Neural cell (in vitro differentiated cells): ENCODE results near the gene MYRIP. TPM values are rescaled to one million over a fixed set of nuclear protein-coding genes. Genes with fewer than 3 reads are reported as not detected.

ENCODE experiments used
- H2AFZ ChIP-seq: fragments of 200-600, 300-800 bp; sonication (generic), shearing (Covaris generic); 2 replicates; pipeline ENCODE4 v1.6.0; 2014; ENCODE audit warnings: low read depth, mild to moderate bottlenecking, antibody characterized with exemption, low read length, moderate library complexity
- H3F3A ChIP-seq: fragments of 200-600 bp; shearing (Covaris generic); 2 replicates; pipeline ENCODE4 v1.6.1; 2016; ENCODE audit warnings: mild to moderate bottlenecking, moderate library complexity, mixed read lengths, antibody characterized with exemption, low read length; ENCODE audit not compliant: insufficient read depth, poor library complexity, severe bottlenecking
- H3K27ac ChIP-seq: fragments of 200-600, 300-800 bp; sonication (generic), shearing (Covaris generic); 2 replicates; pipeline ENCODE4 v1.5.1; 2014; ENCODE audit warnings: mild to moderate bottlenecking, low read length, moderate library complexity
- H3K27me3 ChIP-seq: fragments of 300-800, 200-600 bp; sonication (generic), shearing (Covaris generic); 2 replicates; pipeline ENCODE4 v1.6.0; 2014; ENCODE audit warnings: mild to moderate bottlenecking, low read depth, low read length, moderate library complexity; ENCODE audit not compliant: insufficient read depth
- H3K36me3 ChIP-seq: fragments of 300-800, 200-600 bp; sonication (generic), shearing (Covaris generic); 2 replicates; pipeline ENCODE4 v1.5.1; 2014; ENCODE audit warnings: mild to moderate bottlenecking, antibody characterized with exemption, low read length, moderate library complexity; ENCODE audit not compliant: insufficient read depth
- H3K4me2 ChIP-seq: fragments of 300-800, 200-600 bp; sonication (generic), shearing (Covaris generic); 2 replicates; pipeline ENCODE4 v1.6.0; 2014; ENCODE audit warnings: mild to moderate bottlenecking, low read length
- H3K4me3 ChIP-seq: fragments of 300-800, 200-600 bp; sonication (generic), shearing (Covaris generic); 2 replicates; pipeline ENCODE4 v1.5.1; 2014; ENCODE audit warnings: mild to moderate bottlenecking, low read length, moderate library complexity
- H3K79me2 ChIP-seq: fragments of 200-600 bp; shearing (Covaris generic); replicated peaks from 2 replicates; pipeline ENCODE4 v1.6.0; 2014; ENCODE audit warnings: mild to moderate bottlenecking, low read length, moderate library complexity; ENCODE audit not compliant: insufficient read depth
- H3K9ac ChIP-seq: fragments of 300-800, 200-600 bp; sonication (generic), shearing (Covaris generic); 2 replicates; pipeline ENCODE4 v1.6.1; 2016; ENCODE audit warnings: mild to moderate bottlenecking, low read length, mixed read lengths
- H3K9me2 ChIP-seq: fragments of 200-600 bp; shearing (Covaris generic); 2 replicates; pipeline ENCODE4 v1.6.1; 2016; ENCODE audit warnings: mild to moderate bottlenecking, low read length, mixed read lengths; ENCODE audit not compliant: insufficient read depth
- H3K9me3 ChIP-seq: fragments of 200-600, 300-800 bp; sonication (generic), shearing (Covaris generic); 2 replicates; pipeline ENCODE4 v1.6.1; 2016; ENCODE audit warnings: mild to moderate bottlenecking, mixed run types, low read length, moderate library complexity, mixed read lengths
- H4K20me1 ChIP-seq: fragments of 200-600 bp; shearing (Covaris generic); 2 replicates; pipeline ENCODE4 v1.6.1; 2016; ENCODE audit warnings: mild to moderate bottlenecking, mixed run types; ENCODE audit not compliant: insufficient read depth
- CTCF ChIP-seq: fragments of 450-650 bp; IDR thresholded peaks from 2 replicates; pipeline ENCODE4 v1.5.1; 2014; ENCODE audit warnings: antibody characterized with exemption, mild to moderate bottlenecking, moderate library complexity; ENCODE audit not compliant: poor library complexity, severe bottlenecking
- EP300 ChIP-seq: fragments of 450-650 bp; conservative IDR thresholded peaks from 2 replicates; pipeline ENCODE4 v1.6.1; 2014; ENCODE audit warnings: antibody characterized with exemption, mild to moderate bottlenecking, moderate library complexity; ENCODE audit not compliant: poor library complexity, severe bottlenecking
- EZH2 ChIP-seq: fragments of 200-600, 300-800 bp; shearing (Covaris generic), sonication (generic); IDR thresholded peaks from 2 replicates; pipeline ENCODE4 v1.6.1; 2014; ENCODE audit warnings: antibody characterized with exemption, low read length, borderline replicate concordance, mild to moderate bottlenecking; ENCODE audit not compliant: insufficient read depth, poor library complexity, severe bottlenecking
- MXI1 ChIP-seq: fragments of 450-650 bp; conservative IDR thresholded peaks from 2 replicates; pipeline ENCODE4 v1.6.1; 2014; ENCODE audit warnings: antibody characterized with exemption, mild to moderate bottlenecking; ENCODE audit not compliant: poor library complexity, severe bottlenecking
- POLR2AphosphoS5 ChIP-seq: IDR thresholded peaks from 2 replicates; pipeline ENCODE4 v1.6.1; 2012
- RAD21 ChIP-seq: fragments of 450-650 bp; conservative IDR thresholded peaks from 2 replicates; pipeline ENCODE4 v1.6.1; 2014; ENCODE audit warnings: antibody characterized with exemption, mild to moderate bottlenecking, moderate library complexity
- REST ChIP-seq: IDR thresholded peaks from 2 replicates; pipeline ENCODE4 v1.6.1; 2012; ENCODE audit warnings: borderline replicate concordance
- SMC3 ChIP-seq: fragments of 450-650 bp; conservative IDR thresholded peaks from 2 replicates; pipeline ENCODE4 v1.6.1; 2014; ENCODE audit warnings: antibody characterized with exemption, mild to moderate bottlenecking, moderate library complexity; ENCODE audit not compliant: poor library complexity
- TAF1 ChIP-seq: IDR thresholded peaks from 2 replicates; pipeline ENCODE4 v1.6.1; 2012; ENCODE audit warnings: low read depth
- polyA plus RNA-seq: library from polyadenylated mRNA; depleted of rRNA; stranded (reverse); fragments of >200 nt; gene quantifications from 2 replicates; pipeline ENCODE4 v1.2.3, GENCODE V29; 2014

MYRIP gene
- polyA plus RNA-seq, 1 donor from 2014 or later, result 0.76 TPM

GRCh38 chr3:40200692-40201316 lies 391.4 kb downstream of the MYRIP start:
- Histone ChIP-seq H3K27me3 (no peaks in the 10 kb centered on the region), H3K27ac (no peak overlapping the region), H3K9me2 (no peaks in the 10 kb centered on the region), H3K36me3 (no peaks in the 10 kb centered on the region), H2AFZ (no peak overlapping the region), H3K9me3 (no peaks in the 10 kb centered on the region), H3K4me3 (no peak overlapping the region), H3F3A (no peaks in the 10 kb centered on the region), H3K79me2 (no peaks in the 10 kb centered on the region), H3K9ac (no peak overlapping the region), H4K20me1 (no peaks in the 10 kb centered on the region), H3K4me2 (no peak overlapping the region)
- TF ChIP-seq RAD21, result no peak
- TF ChIP-seq EZH2, result no peak
- TF ChIP-seq MXI1, result no peak

GRCh38 chr3:40201770-40202169 lies 392.4 kb downstream of the MYRIP start:
- H3K27ac ChIP-seq, result no peak overlapping the region
- H3F3A ChIP-seq, result no peaks in the 10 kb centered on the region
- no peaks in the 10 kb centered on the region for H3K79me2 ChIP-seq
- no peak overlapping the region for H2AFZ ChIP-seq
- H3K9ac ChIP-seq, result no peak overlapping the region
- no peaks in the 10 kb centered on the region for H3K9me3 ChIP-seq
- H3K4me2 ChIP-seq, result no peak overlapping the region
- no peaks in the 10 kb centered on the region for H3K9me2 ChIP-seq
- H4K20me1 ChIP-seq, result no peaks in the 10 kb centered on the region
- no peaks in the 10 kb centered on the region for H3K27me3 ChIP-seq
- TF ChIP-seq CTCF (no peak), REST (no peak), RAD21 (no peak), EZH2 (no peak), SMC3 (no peak), MXI1 (no peak)
- H3K36me3 ChIP-seq, result no peaks in the 10 kb centered on the region
- no peak overlapping the region for H3K4me3 ChIP-seq

GRCh38 chr3:40206522-40206921 lies 397.1 kb downstream of the MYRIP start:
- Histone ChIP-seq H3K4me3 (no peak overlapping the region), H3K4me2 (no peak overlapping the region), H3K79me2 (no peaks in the 10 kb centered on the region), H3K9me3 (no peaks in the 10 kb centered on the region), H2AFZ (no peak overlapping the region), H3K27me3 (no peaks in the 10 kb centered on the region), H3K27ac (no peak overlapping the region), H3K9me2 (no peaks in the 10 kb centered on the region), H3K36me3 (no peaks in the 10 kb centered on the region), H3K9ac (no peak overlapping the region), H3F3A (no peaks in the 10 kb centered on the region), H4K20me1 (no peaks in the 10 kb centered on the region)
- no peak for TF ChIP-seq POLR2AphosphoS5
- no peak for TF ChIP-seq RAD21
- TF ChIP-seq SMC3, result no peak
- no peak for TF ChIP-seq TAF1
- no peak for TF ChIP-seq CTCF
- TF ChIP-seq MXI1, result no peak
- TF ChIP-seq EZH2, result no peak
- TF ChIP-seq REST, result no peak
- TF ChIP-seq EP300, result no peak
